NCI-H226 (cell line): Measurements from ENCODE around the gene EPSTI1.
A peak's percentile ranks its signal among the peaks of the same experiment; 100 is the strongest.
"Not testable (repeated sequence)": the region's sequence is repeated elsewhere in the genome, so short reads cannot be mapped to it uniquely, and the experiment has no call there.

Source experiments
- DNase-seq: peaks from one replicate; pipeline ENCODE4 v3.0.0-alpha.2; 2015

The EPSTI1 gene

GRCh38 chr13:43005460-43006236 lies 13.6 kb upstream of the EPSTI1 start:
- peak; percentile 75 for DNase-seq

GRCh38 chr13:43003729-43004128 lies 11.7 kb upstream of the EPSTI1 start:
- DNase-seq: no peak

- DNase-seq: peak; percentile 66
Observed at GRCh38 chr13:43003010-43003409, 11.0 kb upstream of the EPSTI1 start.

- no peak for DNase-seq
Observed at GRCh38 chr13:43002021-43002420, 10.0 kb upstream of the EPSTI1 start.

GRCh38 chr13:43000676-43001075 lies 8.6 kb upstream of the EPSTI1 start:
- DNase-seq: no peak

DNA sequence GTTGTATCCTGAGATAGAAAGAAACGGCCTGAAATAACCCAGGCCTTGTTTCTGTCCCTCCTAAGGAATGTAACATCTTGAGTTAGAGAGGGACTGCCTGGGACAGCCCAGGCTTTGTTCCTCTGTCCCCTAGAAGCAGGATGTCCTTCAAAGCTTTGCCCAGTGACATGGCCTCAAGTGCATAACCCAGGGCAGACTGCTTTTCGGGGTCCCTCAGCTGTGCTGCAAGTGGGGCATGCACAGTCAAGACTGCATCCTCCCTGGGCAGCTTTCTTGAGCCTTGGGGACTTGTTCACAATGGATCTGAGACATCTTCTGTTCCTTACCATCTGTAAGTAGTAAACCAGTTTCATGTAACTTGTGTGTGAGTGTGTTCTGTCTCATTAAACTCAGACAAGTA lies 7.5 kb upstream of the EPSTI1 start:
- DNase-seq: no peak

DNA sequence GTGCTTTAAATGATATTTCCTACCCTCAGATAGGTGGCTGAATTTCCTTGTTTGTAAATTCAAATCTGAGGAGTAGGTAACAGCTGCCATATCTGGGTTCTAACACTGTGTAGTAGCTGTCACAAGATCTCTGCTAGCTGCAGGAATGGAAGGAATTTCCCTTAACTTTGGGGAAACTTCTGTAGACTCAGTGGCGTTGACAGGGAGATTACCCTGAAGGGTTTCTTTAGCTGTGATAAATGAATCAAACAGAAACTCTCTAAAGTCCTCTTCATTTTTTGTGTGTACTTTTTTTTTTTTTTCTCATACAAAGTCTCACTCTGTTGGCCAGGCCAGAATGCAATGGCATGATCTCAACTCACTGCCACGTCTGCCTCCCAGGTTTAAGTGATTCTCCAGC lies 5.3 kb upstream of the EPSTI1 start:
- peak; percentile 71 for DNase-seq

DNA sequence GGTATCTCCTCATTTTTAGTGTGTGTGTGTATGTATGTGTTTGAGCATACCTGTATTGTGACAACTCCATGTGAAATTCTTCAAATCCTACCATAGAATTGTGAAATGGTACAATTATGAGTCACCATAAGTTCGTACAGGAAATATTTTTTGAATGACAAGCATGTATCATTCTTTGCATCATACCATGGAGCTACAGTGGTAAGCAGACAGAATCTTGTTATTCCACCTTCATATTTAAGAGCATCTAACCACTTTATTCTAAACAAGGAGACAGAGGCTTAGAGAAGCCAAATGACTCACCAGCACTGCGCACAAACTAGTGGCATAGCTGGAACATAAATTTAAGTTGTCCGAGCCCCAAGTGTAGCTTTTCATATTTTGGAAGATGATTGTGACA lies 4.5 kb upstream of the EPSTI1 start:
- DNase-seq: peak; percentile 85

DNA sequence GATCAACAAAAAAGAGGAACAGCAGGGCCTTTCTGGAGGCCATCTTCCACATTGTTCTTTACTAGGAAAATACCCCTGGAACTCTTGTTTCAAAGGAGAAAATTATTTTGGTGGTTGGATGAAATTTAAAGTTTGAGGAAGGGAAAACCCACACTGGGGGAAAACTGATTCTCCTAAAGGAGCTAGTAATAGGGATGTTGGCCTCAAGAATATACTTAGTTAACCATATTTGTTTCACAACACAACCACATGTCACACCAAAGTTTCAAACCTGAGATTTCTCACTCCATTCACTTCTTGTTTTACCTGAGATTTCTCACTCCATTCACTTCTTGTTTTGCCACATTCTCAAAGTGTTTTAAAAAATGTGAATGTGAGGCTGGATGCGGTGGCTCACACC lies 2.8 kb upstream of the EPSTI1 start:
- no peak for DNase-seq

DNA sequence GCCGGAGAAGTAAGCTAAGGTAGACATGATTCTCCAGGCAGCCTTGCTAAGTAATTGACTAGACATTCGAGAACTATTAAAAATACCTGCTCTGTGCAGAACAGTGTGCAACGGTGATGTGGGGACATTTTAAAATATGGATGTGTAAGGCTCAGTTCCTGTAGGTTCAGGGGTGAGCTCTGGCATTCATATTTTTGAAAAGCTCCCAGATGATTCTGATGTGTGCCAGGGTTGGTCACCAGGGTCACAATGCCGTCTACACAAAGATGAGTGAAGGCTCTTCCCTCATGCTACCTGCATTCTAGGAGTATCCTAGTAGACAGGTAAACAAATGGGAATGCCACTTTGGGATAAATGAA lies 702 bp upstream of the EPSTI1 start:
- DNase-seq: no peak

GRCh38 chr13:42991233-42991897 lies 676 bp downstream of the EPSTI1 start:
- not testable (repeated sequence) for DNase-seq

DNA sequence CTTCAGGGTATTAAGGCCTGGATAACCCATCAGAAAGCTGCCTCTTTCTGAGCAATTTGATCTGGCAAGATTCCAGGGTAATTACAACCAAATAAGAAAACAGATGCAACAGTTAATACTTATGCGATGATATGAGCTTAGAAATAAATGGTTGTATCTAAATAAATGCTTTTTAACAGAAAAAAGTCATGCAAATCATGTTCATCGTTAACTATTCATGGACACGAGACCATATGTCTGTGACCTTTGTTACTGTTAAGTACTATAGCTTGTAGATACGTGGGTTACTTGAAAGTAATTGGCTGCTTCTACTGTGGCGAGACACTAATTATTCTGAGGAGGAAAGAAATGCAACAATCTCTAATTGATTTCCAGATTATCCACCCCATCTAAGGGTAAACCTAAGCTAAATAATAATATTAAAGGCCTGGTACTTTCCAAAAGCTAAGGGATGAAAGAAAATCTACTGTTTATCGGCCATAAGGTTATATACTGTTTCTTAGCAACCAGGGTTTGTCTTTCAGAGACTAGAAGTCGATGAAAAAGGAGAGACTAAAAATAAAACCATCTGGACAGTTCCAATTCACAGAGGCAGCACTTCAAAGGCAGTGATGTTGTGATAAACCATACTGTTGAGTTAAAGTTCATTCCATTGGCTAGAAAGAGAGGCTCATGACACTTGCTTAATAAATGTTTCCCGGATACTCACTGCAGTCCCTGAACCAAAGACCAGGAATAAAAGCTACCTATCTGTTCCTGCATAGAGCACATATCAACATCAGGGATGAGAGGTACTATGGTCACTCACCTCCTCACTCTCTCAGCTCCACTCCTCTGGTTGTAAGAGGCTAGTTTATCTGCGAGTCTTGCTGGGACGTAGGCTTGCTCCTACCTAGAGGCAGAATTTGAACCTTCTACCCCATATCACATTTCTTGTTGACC lies 1.5 kb downstream of the EPSTI1 start:
- DNase-seq: no peak

- DNase-seq: no peak
Observed at GRCh38 chr13:42986176-42986574, 5.9 kb downstream of the EPSTI1 start.

- DNase-seq: no peak
Observed at GRCh38 chr13:42985312-42986175, 6.5 kb downstream of the EPSTI1 start.

- DNase-seq: no peak
Observed at GRCh38 chr13:42984691-42985090, 7.3 kb downstream of the EPSTI1 start.

DNA sequence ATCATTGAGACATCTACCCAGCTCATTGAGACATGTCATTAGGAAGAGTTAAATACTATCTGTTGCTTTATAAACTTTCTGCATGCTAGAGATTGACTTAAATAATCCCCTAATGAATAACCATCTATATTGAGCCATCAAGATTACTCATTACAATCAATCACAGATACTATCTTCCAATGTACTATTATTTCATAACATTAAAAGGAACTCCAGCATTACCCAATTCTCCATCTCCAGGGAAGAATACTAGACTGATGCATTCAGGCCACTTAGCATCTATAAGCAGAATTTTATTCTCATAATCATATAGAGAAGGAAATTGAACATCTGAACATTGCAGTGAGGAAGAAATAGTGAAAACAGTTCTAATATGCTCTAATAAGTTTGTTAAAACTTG lies 8.0 kb downstream of the EPSTI1 start:
- no peak for DNase-seq

- DNase-seq: peak; percentile 37
Observed at GRCh38 chr13:42981853-42982252, 10.2 kb downstream of the EPSTI1 start.

DNA sequence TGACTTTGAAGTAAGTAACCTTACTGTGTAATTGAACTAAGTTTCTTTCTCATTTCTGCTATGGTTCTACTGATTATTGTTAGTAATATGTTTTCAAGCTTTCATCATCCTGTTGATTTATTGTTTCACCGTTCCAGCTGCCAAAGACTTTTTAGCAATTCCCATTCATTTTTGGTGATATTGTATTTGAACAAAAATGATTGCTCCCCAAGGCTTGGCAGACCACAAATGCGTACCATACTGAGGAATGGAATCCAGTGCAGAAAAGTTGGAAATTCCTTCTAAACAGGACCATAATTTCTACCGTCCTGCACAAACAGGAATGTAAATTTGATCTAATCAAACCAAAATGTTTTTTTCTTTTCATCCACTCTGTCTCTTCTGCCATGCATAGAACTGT lies 10.7 kb downstream of the EPSTI1 start:
- peak; percentile 16 for DNase-seq

DNA sequence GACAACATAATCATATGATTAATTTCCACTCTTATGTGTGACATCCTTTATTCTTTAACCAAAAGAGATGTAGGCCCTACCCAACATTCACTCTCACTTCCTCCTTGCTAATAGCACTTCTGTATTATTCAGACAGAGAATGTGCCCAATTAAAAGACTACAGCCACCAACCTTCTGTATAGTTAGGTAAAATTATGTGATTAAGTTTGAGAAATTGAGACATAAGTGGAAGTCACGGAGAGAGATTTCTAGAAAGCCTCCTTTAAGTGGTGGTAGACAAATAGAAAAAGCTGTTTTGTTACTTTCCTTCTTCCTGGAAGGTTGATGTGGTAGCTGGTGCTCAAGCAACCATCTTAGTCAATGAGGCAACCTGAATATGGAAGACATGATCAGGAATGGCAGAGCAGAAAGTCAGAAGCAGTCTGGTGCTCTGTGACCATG lies 14.8 kb downstream of the EPSTI1 start:
- no peak for DNase-seq

- no peak for DNase-seq
Observed at GRCh38 chr13:42976066-42976465, 16.0 kb downstream of the EPSTI1 start.

DNA sequence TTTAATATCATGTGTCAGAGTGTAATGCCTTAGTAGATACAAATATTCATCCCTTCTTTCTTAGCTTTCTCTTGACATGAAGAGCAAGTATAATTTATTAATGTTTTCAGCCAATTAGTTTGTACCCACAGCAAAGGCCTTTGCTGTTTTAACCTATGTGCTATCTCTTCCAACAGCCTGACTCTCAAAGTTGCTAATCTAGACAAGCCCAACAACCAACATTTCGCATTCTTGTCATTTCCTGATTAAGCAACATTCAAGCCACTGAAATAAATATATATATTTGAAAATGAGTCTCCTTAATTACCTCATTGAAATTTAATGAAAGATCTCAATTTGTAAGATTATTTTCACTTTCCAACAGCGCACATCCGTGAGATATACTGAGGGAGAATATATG lies 18.5 kb downstream of the EPSTI1 start:
- peak; percentile 26 for DNase-seq

DNA sequence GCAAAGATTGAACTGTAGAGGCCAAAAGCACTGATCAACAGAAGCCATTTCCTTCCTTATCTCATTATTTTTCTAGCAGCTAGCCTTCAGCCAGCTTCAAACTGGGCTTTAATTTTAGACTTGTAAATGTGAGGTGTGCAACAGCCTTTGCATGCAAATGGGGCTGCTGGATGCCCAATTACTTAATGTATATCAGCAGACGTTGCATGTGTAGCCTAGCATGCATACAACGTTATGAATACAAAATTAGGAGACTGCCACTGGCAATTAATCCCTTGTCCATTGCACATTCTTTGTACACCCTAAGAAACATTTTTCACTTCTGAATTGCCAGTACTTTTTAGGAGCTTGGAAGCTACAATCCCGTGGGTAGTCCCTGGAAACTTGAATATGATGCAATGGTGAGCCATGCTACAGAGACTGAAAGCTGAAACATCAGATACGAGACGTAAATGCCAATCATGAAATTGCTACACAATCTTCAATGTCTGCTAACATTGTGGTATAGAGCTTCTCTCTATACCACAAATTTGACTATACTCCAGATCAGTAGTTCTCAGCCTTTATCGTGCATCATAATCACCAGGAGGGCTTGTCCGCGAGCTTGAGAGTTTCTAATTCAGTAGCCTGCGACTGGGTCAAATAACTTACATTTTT lies 20.2 kb downstream of the EPSTI1 start:
- DNase-seq: peak; percentile 3
